HEK293T (cell line): Measurements from ENCODE around the gene ARRB1.

Experiments used
- ARNT ChIP-seq: fragments of 450-650 bp; IDR thresholded peaks from 2 replicates; pipeline ENCODE4 v1.6.1; 2017; ENCODE audit warnings: mild to moderate bottlenecking
- BHLHE40 ChIP-seq: fragments of 450-650 bp; IDR thresholded peaks from 2 replicates; pipeline ENCODE4 v1.6.1; 2016; ENCODE audit warnings: mild to moderate bottlenecking, moderate library complexity, borderline replicate concordance
- CTBP1 ChIP-seq: fragments of 450-650 bp; IDR thresholded peaks from 2 replicates; pipeline ENCODE4 v1.6.1; 2016; ENCODE audit warnings: borderline replicate concordance
- ELF4 ChIP-seq: fragments of 450-650 bp; IDR thresholded peaks from 2 replicates; pipeline ENCODE4 v1.6.1; 2017; ENCODE audit warnings: antibody characterized with exemption
- FOXK2 ChIP-seq: fragments of 450-650 bp; IDR thresholded peaks from 2 replicates; pipeline ENCODE4 v1.6.1; 2016; ENCODE audit warnings: mild to moderate bottlenecking
- FOXM1 ChIP-seq: fragments of 450-650 bp; IDR thresholded peaks from 2 replicates; pipeline ENCODE4 v1.6.1; 2017; ENCODE audit warnings: mild to moderate bottlenecking, borderline replicate concordance
- L3MBTL2 ChIP-seq: fragments of 450-650 bp; conservative IDR thresholded peaks from 2 replicates; pipeline ENCODE4 v1.6.1; 2016; ENCODE audit warnings: mild to moderate bottlenecking
- LEF1 ChIP-seq: fragments of 450-650 bp; IDR thresholded peaks from 2 replicates; pipeline ENCODE4 v1.6.1; 2017; ENCODE audit warnings: mild to moderate bottlenecking, borderline replicate concordance
- NFRKB ChIP-seq: fragments of 450-650 bp; IDR thresholded peaks from 2 replicates; pipeline ENCODE4 v1.6.1; 2016; ENCODE audit warnings: mild to moderate bottlenecking, moderate library complexity
- SP1 ChIP-seq: fragments of 450-650 bp; IDR thresholded peaks from 2 replicates; pipeline ENCODE4 v1.6.1; 2017
- TARDBP ChIP-seq: fragments of 450-650 bp; IDR thresholded peaks from 2 replicates; pipeline ENCODE4 v1.6.1; 2016
- ZNF384 ChIP-seq: fragments of 450-650 bp; IDR thresholded peaks from 2 replicates; pipeline ENCODE4 v1.6.1; 2016
- TF ChIP-seq, protein P1 (sequence below): fragments of 450-650 bp; IDR thresholded peaks from 2 replicates; pipeline ENCODE4 v1.6.1; 2016

DNA sequence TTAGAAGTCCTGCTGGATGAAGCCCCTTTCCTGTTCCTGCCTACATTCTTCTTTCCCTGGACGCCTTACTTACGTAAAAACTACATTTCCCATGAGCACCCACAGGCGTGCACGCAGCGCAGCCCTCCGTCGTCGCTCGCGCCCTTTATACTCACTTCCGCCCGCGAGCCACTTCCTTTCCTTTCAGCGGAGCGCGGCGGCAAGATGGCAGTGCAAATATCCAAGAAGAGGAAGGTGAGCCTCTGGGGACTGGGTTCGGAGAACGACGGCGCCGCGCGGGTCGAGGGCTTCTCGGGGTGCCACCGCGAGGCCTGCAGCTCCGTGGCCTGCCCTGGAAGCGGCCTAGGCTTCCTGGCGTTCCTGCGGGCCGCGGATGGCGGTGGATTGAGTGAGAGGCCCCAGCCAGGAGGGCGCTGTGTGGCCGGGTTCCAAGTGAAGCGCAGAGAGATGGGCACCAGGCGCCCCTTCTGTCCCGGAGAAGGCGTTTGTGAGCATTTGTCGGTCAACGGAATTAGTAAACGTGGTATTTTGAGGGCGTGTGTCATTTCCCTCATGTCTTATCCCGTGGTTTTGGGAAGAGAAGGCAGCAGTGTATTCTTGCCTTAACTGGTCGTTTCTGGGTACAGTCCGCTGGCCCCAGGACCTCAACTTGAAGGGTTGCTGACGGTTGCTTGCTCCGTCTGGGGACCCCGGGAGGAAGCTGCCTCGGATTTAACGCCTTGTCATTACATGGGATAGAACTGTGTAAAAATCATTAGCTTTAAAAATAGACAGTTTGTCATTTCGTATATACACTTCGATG, 48.1 kb upstream of the ARRB1 start, which contains the start of gene RPS3:
- no peak for TF ChIP-seq BHLHE40
- peak; percentile 50; the same call in 1 of the 2 replicates for TF ChIP-seq LEF1
- TF ChIP-seq SP1, result no peak
- TF ChIP-seq FOXK2, result no peak
- TF ChIP-seq FOXM1, result no peak
- no peak for TF ChIP-seq ZNF384
- TF ChIP-seq TARDBP, result no peak
- peak; percentile 84 for TF ChIP-seq NFRKB
- TF ChIP-seq L3MBTL2, result peak; percentile 55
- peak; percentile 98 for TF ChIP-seq ELF4
- TF ChIP-seq CTBP1, result no peak
- no peak for TF ChIP-seq ARNT
- TF ChIP-seq, protein P1, sequence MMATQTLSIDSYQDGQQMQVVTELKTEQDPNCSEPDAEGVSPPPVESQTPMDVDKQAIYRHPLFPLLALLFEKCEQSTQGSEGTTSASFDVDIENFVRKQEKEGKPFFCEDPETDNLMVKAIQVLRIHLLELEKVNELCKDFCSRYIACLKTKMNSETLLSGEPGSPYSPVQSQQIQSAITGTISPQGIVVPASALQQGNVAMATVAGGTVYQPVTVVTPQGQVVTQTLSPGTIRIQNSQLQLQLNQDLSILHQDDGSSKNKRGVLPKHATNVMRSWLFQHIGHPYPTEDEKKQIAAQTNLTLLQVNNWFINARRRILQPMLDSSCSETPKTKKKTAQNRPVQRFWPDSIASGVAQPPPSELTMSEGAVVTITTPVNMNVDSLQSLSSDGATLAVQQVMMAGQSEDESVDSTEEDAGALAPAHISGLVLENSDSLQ, result no peak
